ENCODE results near the gene PWP2. TPM values are rescaled to one million over a fixed set of nuclear protein-coding genes. Genes with fewer than 3 reads are reported as not detected.

Gene PWP2
- total and polyA plus RNA-seq, 7 donors, result 0.56 to 8.8 (median 2.9) TPM

GRCh38 chr21:44059710-44060109 is 47.5 kb upstream of the PWP2 start:
- ATAC-seq (peak in 1 of 4 donors; percentile 17), DNase-seq (no peak)
- intact Hi-C loops (cut with DNase I), result no loop called here
- H3K9me3 ChIP-seq, result no peaks in the 10 kb centered on the region
- H3K36me3 ChIP-seq (ENCODE audit: insufficient read depth in 1 of 2, low read depth in 1 of 2), result peaks cover 0 to 84% of the 10 kb centered on the region in 2 donors
- peaks cover 10% of the 10 kb centered on the region for H3K4me1 ChIP-seq
- H3K27ac ChIP-seq, result no peak overlapping the region
- TF ChIP-seq, protein P1, sequence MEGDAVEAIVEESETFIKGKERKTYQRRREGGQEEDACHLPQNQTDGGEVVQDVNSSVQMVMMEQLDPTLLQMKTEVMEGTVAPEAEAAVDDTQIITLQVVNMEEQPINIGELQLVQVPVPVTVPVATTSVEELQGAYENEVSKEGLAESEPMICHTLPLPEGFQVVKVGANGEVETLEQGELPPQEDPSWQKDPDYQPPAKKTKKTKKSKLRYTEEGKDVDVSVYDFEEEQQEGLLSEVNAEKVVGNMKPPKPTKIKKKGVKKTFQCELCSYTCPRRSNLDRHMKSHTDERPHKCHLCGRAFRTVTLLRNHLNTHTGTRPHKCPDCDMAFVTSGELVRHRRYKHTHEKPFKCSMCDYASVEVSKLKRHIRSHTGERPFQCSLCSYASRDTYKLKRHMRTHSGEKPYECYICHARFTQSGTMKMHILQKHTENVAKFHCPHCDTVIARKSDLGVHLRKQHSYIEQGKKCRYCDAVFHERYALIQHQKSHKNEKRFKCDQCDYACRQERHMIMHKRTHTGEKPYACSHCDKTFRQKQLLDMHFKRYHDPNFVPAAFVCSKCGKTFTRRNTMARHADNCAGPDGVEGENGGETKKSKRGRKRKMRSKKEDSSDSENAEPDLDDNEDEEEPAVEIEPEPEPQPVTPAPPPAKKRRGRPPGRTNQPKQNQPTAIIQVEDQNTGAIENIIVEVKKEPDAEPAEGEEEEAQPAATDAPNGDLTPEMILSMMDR (IDR thresholded peaks at IDR 0.05), result no peak
- H3K27me3 ChIP-seq (ENCODE audit: insufficient read depth in 3 of 3, low read length in 2 of 3), result no peaks in the 10 kb centered on the region
- 79 to 87% (median 83%) methylated on average over 4 of the region's 4 CpGs for WGBS, 3 donors
- H3K4me3 ChIP-seq, result no peak overlapping the region

DNA sequence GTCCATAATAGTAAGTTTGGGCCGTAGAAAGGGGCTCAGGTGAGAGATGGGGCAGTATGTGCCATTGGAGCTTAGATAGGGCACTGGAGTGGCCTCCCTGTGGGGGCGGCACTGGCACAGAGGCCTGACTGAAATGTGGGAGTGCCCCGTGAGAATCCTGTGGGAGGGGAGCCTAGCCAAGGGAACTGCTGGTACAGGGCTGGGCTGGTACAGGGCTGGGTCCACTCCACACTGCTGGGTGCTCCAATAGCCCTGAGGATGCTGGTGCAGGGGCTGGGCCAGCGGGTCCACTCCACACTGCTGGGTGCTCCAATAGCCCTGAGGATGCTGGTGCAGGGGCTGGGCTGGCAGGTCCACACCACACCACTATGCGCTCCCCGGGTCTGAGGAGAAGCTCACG is 44.8 kb upstream of the PWP2 start:
- ATAC-seq, result no peak

DNA sequence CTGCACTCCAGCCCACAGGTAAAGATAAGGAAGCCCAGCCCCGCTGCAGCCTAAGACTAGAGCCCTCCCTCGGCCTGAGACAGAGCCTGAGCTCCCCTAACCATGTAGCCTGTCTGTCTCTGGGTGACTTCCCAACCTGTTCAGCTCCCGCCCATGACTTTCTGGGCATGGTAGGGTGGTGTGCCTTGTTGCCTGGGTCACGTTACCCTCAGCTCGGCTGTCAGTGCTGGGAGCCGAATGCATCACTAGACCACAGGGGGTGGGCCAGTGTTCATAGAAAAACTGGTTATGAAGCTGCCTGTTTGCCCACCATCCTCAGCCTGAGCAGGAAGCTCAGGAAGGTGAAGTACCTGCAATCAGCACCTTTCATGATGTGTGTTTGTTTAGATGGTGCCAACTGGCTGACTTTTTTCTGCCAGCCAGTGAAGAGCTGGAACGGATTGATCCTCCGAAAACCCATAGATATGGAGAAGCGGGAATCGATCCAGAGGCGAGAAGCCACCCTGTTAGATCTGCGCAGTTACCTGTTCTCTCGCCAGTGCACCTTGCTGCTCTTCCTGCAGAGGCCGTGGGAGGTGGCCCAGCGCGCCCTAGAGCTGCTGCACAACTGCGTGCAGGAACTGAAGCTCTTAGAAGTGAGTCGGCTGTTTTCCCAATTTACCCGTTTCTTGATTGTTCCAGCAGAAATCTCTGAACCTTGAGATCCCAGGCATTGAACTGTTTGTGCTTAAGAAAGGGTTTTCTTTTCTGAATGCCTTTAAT is 43.9 kb upstream of the PWP2 start:
- WGBS, 3 donors, result 86 to 93% (median 93%) methylated on average over 19 of the region's 19 CpGs
- H3K27me3 ChIP-seq (ENCODE audit: insufficient read depth in 3 of 3, low read length in 2 of 3), result no peaks in the 10 kb centered on the region
- no peak overlapping the region for H3K4me3 ChIP-seq
- H3K4me1 ChIP-seq, result no peaks in the 10 kb centered on the region
- ATAC-seq (no peak), DNase-seq (no peak)
- intact Hi-C loops (cut with DNase I), result no loop called here
- no peak overlapping the region for H3K27ac ChIP-seq
- TF ChIP-seq, protein P1 (IDR thresholded peaks at IDR 0.05), result no peak
- H3K36me3 ChIP-seq (ENCODE audit: insufficient read depth in 1 of 2, low read depth in 1 of 2), result peaks cover 0 to 86% of the 10 kb centered on the region in 2 donors
- no peaks in the 10 kb centered on the region for H3K9me3 ChIP-seq

More for the DNA sequence above, 44.8 kb upstream of the PWP2 start:
- TF ChIP-seq, protein P1 (IDR thresholded peaks at IDR 0.05), result no peak
- intact Hi-C loops (cut with DNase I), result no loop called here
- no peak overlapping the region for H3K27ac ChIP-seq
- 89 to 97% (median 93%) methylated on average over 7 of the region's 7 CpGs for WGBS, 3 donors
- no peaks in the 10 kb centered on the region for H3K27me3 ChIP-seq (ENCODE audit: insufficient read depth in 3 of 3, low read length in 2 of 3)
- H3K36me3 ChIP-seq (ENCODE audit: insufficient read depth in 1 of 2, low read depth in 1 of 2), result peaks cover 0 to 84% of the 10 kb centered on the region in 2 donors
- no peaks in the 10 kb centered on the region for H3K9me3 ChIP-seq
- H3K4me3 ChIP-seq, result no peak overlapping the region
- DNase-seq, result no peak
- no peaks in the 10 kb centered on the region for H3K4me1 ChIP-seq

- Histone ChIP-seq H3K27ac (no peak overlapping the region), H3K4me1 (no peaks in the 10 kb centered on the region), H3K4me3 (no peak overlapping the region), H3K9me3 (no peaks in the 10 kb centered on the region), H3K36me3 (ENCODE audit: insufficient read depth in 1 of 2, low read depth in 1 of 2) (peaks cover 0 to 78% of the 10 kb centered on the region in 2 donors), H3K27me3 (ENCODE audit: insufficient read depth in 3 of 3, low read length in 2 of 3) (no peaks in the 10 kb centered on the region)
- WGBS, 3 donors, result 92 to 95% (median 93%) methylated on average over 13 of the region's 13 CpGs
- intact Hi-C loops (cut with DNase I), result no loop called here
- no peak for ATAC-seq
- TF ChIP-seq, protein P1 (IDR thresholded peaks at IDR 0.05), result no peak
- DNase-seq, result no peak
Measured at GRCh38 chr21:44064852-44065403, 42.3 kb upstream of the PWP2 start.

All from psoas muscle (tissue), 8 donors.